Left kidney (tissue), 2 donors: ENCODE measurements around the gene ADCY1. TPM values are rescaled to one million over a fixed set of nuclear protein-coding genes. Genes with fewer than 3 reads are reported as not detected.

ENCODE experiments used
- DNase-seq: peaks from one replicate; pipeline ENCODE4 v3.0.0-alpha.2; 2013
- polyA plus RNA-seq: library from polyadenylated mRNA; unstranded; fragments of 120-200 nt; gene quantifications from one replicate; pipeline ENCODE4 v1.2.1, GENCODE V29; 2013; ENCODE audit not compliant: insufficient read length

ADCY1 gene
- polyA plus RNA-seq, 1 donor: 3.1 TPM

DNA sequence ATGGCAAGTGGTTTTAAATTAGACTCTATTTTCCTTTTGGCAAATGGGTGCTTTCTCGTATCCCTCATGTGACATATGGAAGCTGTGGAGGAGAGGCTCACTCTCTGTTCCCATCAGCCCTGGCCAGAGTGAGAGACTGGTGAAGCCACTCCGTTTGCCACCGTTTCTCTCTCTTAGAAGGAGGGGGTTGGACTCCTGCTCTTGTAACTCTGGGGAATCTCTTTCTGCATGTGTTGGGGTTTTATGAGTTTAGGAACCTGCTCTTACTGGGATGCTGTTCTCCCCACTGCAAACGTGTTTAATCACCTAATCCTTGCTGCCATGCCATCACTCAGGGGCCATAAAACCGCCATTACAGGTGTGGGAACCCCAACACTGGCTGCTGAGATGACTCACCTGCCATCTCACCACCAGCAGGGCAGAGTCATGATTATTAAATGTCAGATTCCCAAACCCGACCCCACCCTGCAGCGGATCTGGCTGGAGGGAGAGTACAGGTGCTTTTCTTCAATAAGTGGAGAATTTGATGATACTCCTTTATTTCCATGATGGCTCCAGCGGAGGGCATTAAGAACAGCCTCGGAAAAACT, 103.2 kb downstream of the ADCY1 start:
- DNase-seq: no peak

GRCh38 chr7:45679516-45679915, 105.3 kb downstream of the ADCY1 start:
- no peak for DNase-seq

- no peak for DNase-seq
Observed at GRCh38 chr7:45680776-45681175, 106.6 kb downstream of the ADCY1 start.

- DNase-seq: no peak
Observed at GRCh38 chr7:45681596-45682357, 107.6 kb downstream of the ADCY1 start.

GRCh38 chr7:45682358-45682735, 108.2 kb downstream of the ADCY1 start:
- DNase-seq: no peak

DNA sequence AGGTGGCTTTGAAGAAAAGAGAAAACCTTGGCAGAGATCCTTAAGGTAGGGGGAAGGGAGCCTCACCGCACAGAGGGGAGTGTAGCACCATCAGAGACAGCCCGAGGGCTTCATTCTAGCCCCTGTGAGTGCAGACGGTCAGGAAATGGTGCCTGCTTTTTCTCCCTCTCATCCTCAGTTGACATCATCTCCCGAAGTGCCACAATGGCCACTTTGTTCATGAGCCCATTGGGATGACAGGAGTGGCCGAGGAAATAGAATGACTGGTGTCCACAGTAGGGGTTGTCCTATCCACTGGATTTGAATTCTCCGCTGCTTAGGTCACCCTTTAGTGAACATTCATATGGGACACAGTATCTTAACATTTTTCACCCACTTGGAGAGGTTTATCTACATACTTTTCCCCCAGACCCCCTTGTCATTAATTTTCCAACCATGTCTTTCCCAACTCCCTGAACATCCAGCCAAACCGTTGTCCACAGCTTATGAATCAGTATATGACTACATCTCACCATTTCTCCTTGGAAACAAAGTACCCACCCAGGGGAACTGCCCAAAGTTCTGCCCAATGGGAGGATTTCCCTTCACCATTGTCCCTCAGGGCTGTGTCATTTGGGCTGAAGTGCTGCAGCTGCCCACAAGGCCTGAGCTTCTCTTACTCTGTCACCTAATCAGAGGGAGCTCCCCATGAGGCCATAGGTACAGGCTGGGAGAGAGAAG, 108.8 kb downstream of the ADCY1 start:
- DNase-seq: no peak

DNA sequence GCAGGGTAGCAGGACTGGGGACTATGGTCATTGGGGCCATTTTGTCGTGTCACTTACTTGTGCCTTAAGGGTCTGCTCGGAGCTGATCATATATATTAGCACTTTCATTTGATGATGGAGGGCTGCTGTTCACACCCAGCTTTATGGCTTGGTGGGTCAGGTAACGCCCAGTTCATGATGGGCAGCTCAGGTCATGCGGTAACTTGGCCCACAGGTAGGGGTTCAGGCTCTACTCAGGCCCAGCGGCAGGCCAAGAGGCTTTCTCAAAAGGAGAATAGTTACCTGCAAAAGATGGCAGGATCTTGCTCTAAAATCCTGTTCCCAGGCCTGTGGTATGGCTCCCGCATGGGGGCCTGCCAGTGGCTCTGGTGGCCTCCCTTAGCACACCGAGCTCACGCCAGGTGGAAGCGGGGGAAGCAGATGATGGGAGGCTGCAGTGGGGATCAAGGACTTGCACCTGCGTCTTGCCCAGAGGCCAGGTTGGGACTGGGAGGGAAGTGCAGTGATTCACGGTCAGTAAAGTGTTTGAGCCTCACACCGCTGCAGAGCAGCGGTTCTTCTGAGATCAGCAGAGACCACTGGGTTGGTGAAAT, 109.5 kb downstream of the ADCY1 start:
- no peak for DNase-seq

DNA sequence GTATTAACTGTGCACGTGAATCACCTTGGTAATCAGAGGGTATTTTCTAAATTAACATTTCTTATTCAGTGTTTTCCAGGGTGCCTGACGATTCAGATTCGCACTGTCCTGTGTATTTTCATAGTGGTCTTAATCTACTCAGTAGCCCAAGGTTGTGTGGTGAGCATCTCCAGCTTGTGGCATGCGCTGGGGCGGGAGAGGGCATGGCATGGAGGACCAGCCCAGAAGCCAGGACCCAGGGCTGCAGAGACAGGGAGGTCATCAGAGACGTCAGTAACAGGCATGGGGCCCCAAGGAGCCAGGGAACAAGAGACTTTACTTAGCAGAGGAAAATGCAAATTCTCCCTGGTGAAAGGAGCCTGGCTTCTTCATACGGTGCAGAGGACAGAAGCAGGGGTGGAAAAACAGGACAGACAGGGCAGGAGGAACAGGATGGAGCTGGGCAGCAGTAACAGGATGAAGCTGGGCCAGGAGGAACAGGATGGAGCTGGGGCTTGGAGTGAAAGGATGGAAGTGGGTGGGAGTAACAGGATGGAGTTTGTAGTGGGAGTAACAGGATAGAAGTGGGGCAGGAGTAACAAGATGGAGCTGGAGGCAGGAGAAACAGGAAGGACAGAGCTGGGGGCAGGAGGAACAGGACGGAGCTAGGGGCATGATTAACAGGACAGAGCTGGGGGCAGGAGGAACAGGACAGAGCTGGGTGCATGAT, 110.9 kb downstream of the ADCY1 start:
- no peak for DNase-seq

GRCh38 chr7:45685619-45686240, 111.6 kb downstream of the ADCY1 start:
- DNase-seq: no peak

- DNase-seq: no peak
Observed at GRCh38 chr7:45686441-45687184, 112.4 kb downstream of the ADCY1 start.

DNA sequence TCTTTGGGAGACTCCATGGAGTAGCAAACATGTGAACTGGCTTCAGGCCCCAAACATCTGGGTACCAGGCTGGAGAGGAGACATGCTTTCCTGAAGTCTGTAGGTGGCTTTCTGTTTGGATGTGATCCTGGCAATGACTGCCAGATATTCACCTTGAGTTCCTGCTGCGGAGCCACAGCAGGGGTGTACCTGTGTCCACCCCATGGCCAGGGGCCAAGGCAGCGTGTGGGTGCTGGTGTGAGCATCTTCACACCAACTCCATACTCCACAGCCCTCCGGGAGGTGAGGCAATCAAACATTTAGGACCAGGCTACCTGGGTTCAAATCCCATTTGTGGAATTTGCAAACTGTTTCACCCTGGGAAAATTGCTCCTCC, 113.0 kb downstream of the ADCY1 start:
- no peak for DNase-seq

GRCh38 chr7:45687721-45688120, 113.6 kb downstream of the ADCY1 start:
- no peak for DNase-seq

DNA sequence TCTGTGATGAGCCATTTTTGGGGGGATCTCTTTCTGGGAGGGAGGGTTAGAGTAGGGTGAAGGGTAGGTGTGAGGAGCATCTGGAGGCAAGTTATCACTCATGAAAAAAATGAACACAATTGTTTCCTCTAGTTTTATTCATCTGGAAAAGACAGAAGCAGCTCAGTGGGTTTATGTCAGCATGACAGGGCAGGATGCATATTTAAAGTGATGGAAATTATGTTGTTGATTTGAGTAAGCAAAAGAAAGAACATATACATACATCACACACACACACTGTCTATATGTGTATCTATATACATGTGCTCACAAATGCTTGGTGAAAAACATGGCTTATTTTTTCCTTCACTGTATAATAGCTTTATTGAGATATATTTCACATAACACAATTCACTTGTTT, 114.2 kb downstream of the ADCY1 start:
- no peak for DNase-seq

- no peak for DNase-seq
Observed at GRCh38 chr7:45689011-45689796, 115.0 kb downstream of the ADCY1 start.

- DNase-seq: no peak
Observed at GRCh38 chr7:45689797-45690761, 115.9 kb downstream of the ADCY1 start.

- DNase-seq: no peak
Observed at GRCh38 chr7:45690762-45691150, 116.6 kb downstream of the ADCY1 start.

GRCh38 chr7:45691155-45691656, 117.0 kb downstream of the ADCY1 start:
- no peak for DNase-seq

DNA sequence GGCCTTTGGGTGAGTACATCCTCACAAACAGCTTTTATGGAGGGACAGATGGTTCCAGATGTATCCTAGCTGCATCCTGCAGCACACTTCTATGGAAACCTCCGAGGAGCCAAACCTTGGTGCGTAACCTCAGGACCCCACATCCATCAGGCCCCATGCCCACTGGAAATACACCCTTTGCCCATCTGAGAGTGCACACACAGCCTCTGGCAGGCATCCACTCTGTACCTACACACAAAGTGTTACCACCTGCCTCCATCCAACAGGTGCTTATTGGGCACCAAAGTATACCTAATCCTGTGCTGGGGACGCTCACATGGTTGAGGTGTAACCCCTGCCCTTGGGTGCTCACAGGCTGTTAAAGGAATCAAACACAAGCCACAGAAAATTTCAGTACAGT, 117.9 kb downstream of the ADCY1 start:
- DNase-seq: no peak
